ENCODE data around the gene NKAIN2.

DNA sequence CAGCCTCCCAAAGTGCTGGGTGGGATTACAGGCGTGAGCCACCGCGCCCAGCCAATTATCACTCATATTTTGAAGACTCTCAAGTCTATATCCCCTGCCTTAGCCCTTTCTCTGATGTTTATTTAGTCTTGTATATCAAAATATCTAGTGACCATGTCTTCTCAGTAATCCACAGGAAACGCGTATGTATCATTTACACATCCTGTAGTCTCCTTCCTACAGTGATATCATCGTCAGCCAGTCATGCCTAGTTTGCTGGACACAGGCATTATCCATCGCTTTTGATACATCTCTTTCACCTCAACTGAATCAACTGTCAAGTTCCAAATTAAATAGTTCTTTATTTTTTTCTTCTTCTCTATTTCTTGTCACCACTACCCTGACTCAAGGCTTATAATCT is 223.7 kb downstream of the NKAIN2 start:
- TF ChIP-seq, protein P1, sequence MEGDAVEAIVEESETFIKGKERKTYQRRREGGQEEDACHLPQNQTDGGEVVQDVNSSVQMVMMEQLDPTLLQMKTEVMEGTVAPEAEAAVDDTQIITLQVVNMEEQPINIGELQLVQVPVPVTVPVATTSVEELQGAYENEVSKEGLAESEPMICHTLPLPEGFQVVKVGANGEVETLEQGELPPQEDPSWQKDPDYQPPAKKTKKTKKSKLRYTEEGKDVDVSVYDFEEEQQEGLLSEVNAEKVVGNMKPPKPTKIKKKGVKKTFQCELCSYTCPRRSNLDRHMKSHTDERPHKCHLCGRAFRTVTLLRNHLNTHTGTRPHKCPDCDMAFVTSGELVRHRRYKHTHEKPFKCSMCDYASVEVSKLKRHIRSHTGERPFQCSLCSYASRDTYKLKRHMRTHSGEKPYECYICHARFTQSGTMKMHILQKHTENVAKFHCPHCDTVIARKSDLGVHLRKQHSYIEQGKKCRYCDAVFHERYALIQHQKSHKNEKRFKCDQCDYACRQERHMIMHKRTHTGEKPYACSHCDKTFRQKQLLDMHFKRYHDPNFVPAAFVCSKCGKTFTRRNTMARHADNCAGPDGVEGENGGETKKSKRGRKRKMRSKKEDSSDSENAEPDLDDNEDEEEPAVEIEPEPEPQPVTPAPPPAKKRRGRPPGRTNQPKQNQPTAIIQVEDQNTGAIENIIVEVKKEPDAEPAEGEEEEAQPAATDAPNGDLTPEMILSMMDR (conservative IDR thresholded peaks at IDR 0.05; ENCODE audit: low read depth, low read length) = no peak
- no peak for TF ChIP-seq EZH2 (IDR thresholded peaks at IDR 0.05; ENCODE audit: borderline replicate concordance, low read depth, low read length, poor library complexity, severe bottlenecking)
